GM21825 (cell line): ENCODE results near the gene GATA5.

Source experiments
- ATAC-seq: cut with Tn5 transposase; IDR thresholded peaks from one replicate; pipeline ENCODE4 v1.9.1; 2021; ENCODE audit warnings: mild to moderate bottlenecking, moderate library complexity; ENCODE audit not compliant: unreplicated experiment

GATA5 gene

GRCh38 chr20:62457098-62457497 lies 18.7 kb downstream of the GATA5 start:
- no peak for ATAC-seq

- ATAC-seq, result no peak
Measured at GRCh38 chr20:62455929-62456328, 19.9 kb downstream of the GATA5 start.

GRCh38 chr20:62454904-62455636 lies 20.7 kb downstream of the GATA5 start:
- no peak for ATAC-seq

GRCh38 chr20:62453186-62453808 lies 22.5 kb downstream of the GATA5 start:
- ATAC-seq, result no peak

- ATAC-seq, result no peak
Measured at GRCh38 chr20:62452475-62453095, 23.2 kb downstream of the GATA5 start.

- no peak for ATAC-seq
Measured at GRCh38 chr20:62451970-62452369, 23.8 kb downstream of the GATA5 start.

- ATAC-seq, result no peak
Measured at GRCh38 chr20:62451156-62451767, 24.5 kb downstream of the GATA5 start.

GRCh38 chr20:62449951-62450691 lies 25.7 kb downstream of the GATA5 start:
- ATAC-seq, result no peak

- ATAC-seq, result no peak
Measured at GRCh38 chr20:62448788-62449187, 27.0 kb downstream of the GATA5 start.

GRCh38 chr20:62448038-62448437 lies 27.8 kb downstream of the GATA5 start:
- ATAC-seq, result no peak

GRCh38 chr20:62446888-62447869 lies 28.6 kb downstream of the GATA5 start:
- no peak for ATAC-seq

- no peak for ATAC-seq
Measured at GRCh38 chr20:62446481-62446880, 29.3 kb downstream of the GATA5 start.

GRCh38 chr20:62445553-62446340 lies 30.0 kb downstream of the GATA5 start:
- no peak for ATAC-seq

- ATAC-seq, result no peak
Measured at GRCh38 chr20:62444286-62444685, 31.5 kb downstream of the GATA5 start.

- no peak for ATAC-seq
Measured at GRCh38 chr20:62441987-62442539, 33.7 kb downstream of the GATA5 start.

- no peak for ATAC-seq
Measured at GRCh38 chr20:62439218-62439617, 36.6 kb downstream of the GATA5 start.

GRCh38 chr20:62437927-62438326 lies 37.9 kb downstream of the GATA5 start:
- ATAC-seq, result no peak

- ATAC-seq, result no peak
Measured at GRCh38 chr20:62437496-62437895, 38.3 kb downstream of the GATA5 start.

GRCh38 chr20:62436692-62437091 lies 39.1 kb downstream of the GATA5 start:
- no peak for ATAC-seq
